Loucy (cell line): Measurements from ENCODE around the gene ABCB7.

Experiments
- H2AFZ ChIP-seq: fragments of 200-600 bp; sonication (generic); 2 replicates; pipeline ENCODE4 v1.6.0; 2016; ENCODE audit warnings: antibody characterized with exemption, mild to moderate bottlenecking, low read length, moderate library complexity
- H3F3A ChIP-seq: fragments of 200-600 bp; 2 replicates; pipeline ENCODE4 v1.6.0; 2016; ENCODE audit warnings: antibody characterized with exemption, low read depth, mild to moderate bottlenecking
- H3K27me3 ChIP-seq: fragments of 200-600 bp; sonication (generic); 2 replicates; pipeline ENCODE4 v1.6.1; 2014; ENCODE audit warnings: low read length, mild to moderate bottlenecking; ENCODE audit not compliant: insufficient read depth, poor library complexity, severe bottlenecking
- H3K36me3 ChIP-seq: fragments of 200-600 bp; sonication (generic); 2 replicates; pipeline ENCODE4 v1.6.1; 2016; ENCODE audit warnings: low read length; ENCODE audit not compliant: insufficient read depth
- H3K4me1 ChIP-seq: fragments of 200-600 bp; sonication (generic); 2 replicates; pipeline ENCODE4 v1.5.1; 2014; ENCODE audit warnings: low read length, mild to moderate bottlenecking; ENCODE audit not compliant: insufficient read depth, poor library complexity, severe bottlenecking
- H3K4me2 ChIP-seq: fragments of 200-600 bp; sonication (generic); 2 replicates; pipeline ENCODE4 v1.6.0; 2014; ENCODE audit warnings: antibody characterized with exemption, low read length, low read depth, mild to moderate bottlenecking; ENCODE audit not compliant: poor library complexity, severe bottlenecking
- H3K4me3 ChIP-seq: fragments of 200-600 bp; sonication (generic); 2 replicates; pipeline ENCODE4 v1.5.1; 2014; ENCODE audit warnings: low read length, mild to moderate bottlenecking, mixed read lengths; ENCODE audit not compliant: poor library complexity, severe bottlenecking
- H3K79me2 ChIP-seq: fragments of 200-600 bp; sonication (generic); 2 replicates; pipeline ENCODE4 v1.6.1; 2014; ENCODE audit warnings: low read length; ENCODE audit not compliant: insufficient read depth
- H3K9ac ChIP-seq: fragments of 200-600 bp; sonication (generic); 2 replicates; pipeline ENCODE4 v1.6.0; 2014; ENCODE audit warnings: mild to moderate bottlenecking, low read depth, low read length, moderate library complexity; ENCODE audit not compliant: poor library complexity, severe bottlenecking
- H3K9me2 ChIP-seq: fragments of 200-600 bp; sonication (generic); replicated peaks from 2 replicates; pipeline ENCODE4 v1.6.1; 2016; ENCODE audit warnings: low read depth, low read length, mixed read lengths
- H3K9me3 ChIP-seq: fragments of 200-600 bp; sonication (generic); 2 replicates; pipeline ENCODE4 v1.6.1; 2014; ENCODE audit warnings: mild to moderate bottlenecking, antibody characterized with exemption, low read length, low read depth; ENCODE audit not compliant: insufficient read depth
- H4K20me1 ChIP-seq: fragments of 200-600 bp; sonication (generic); 2 replicates; pipeline ENCODE4 v1.6.0; 2014; ENCODE audit warnings: antibody characterized with exemption, low read length, mild to moderate bottlenecking; ENCODE audit not compliant: insufficient read depth, poor library complexity, severe bottlenecking
- EZH2phosphoT487 ChIP-seq: fragments of 200-600 bp; IDR thresholded peaks from 2 replicates; pipeline ENCODE4 v1.6.1; 2018; ENCODE audit warnings: antibody characterized with exemption, mild to moderate bottlenecking, moderate library complexity, borderline replicate concordance
- TF ChIP-seq, protein P1 (sequence below): fragments of 200-600 bp; sonication (generic); conservative IDR thresholded peaks from 2 replicates; pipeline ENCODE4 v1.5.1; 2014; ENCODE audit warnings: mild to moderate bottlenecking, antibody characterized with exemption, low read length

Gene ABCB7

DNA sequence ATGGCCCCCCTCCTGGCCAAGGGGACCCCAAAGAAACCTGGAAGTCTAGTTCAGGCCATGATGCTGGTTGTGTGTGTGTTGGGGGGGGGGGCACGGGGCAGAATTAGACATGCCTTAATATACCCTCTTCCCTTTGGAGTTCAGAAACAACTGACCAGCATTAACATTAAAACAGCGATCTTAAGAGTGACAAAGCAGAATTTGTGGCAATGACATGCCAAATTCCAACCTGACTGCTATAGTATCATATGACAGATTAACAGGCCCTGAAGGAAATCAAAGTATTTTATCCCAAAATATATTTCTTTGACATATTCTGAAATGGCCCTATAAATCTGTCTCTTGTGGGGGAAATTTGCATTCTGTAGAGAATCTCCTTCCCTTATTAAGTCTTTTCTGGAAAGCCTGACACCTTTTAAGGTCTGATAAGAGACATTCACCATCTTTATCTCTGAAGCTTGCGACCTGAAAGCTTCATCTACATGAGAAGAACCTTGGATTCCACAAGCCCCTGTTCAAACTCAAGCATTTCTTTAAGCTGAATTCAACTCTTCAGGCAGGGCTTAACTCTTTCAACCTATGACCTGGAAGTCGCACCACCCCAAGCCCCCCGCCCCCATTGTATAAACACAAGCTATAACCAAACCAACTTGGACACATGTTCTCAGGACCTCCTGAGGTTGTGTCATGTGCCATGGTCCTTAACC is 40.2 kb downstream of the ABCB7 start:
- TF ChIP-seq, protein P1, sequence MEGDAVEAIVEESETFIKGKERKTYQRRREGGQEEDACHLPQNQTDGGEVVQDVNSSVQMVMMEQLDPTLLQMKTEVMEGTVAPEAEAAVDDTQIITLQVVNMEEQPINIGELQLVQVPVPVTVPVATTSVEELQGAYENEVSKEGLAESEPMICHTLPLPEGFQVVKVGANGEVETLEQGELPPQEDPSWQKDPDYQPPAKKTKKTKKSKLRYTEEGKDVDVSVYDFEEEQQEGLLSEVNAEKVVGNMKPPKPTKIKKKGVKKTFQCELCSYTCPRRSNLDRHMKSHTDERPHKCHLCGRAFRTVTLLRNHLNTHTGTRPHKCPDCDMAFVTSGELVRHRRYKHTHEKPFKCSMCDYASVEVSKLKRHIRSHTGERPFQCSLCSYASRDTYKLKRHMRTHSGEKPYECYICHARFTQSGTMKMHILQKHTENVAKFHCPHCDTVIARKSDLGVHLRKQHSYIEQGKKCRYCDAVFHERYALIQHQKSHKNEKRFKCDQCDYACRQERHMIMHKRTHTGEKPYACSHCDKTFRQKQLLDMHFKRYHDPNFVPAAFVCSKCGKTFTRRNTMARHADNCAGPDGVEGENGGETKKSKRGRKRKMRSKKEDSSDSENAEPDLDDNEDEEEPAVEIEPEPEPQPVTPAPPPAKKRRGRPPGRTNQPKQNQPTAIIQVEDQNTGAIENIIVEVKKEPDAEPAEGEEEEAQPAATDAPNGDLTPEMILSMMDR = no peak
- TF ChIP-seq EZH2phosphoT487 = no peak
- no peak overlapping the region for H2AFZ ChIP-seq
- H3K9me2 ChIP-seq = no peaks in the 10 kb centered on the region
- H3K4me3 ChIP-seq = no peak overlapping the region
- no peak overlapping the region for H3K4me2 ChIP-seq
- H3K9ac ChIP-seq = no peak overlapping the region
- no peaks in the 10 kb centered on the region for H3K79me2 ChIP-seq
- H3K27me3 ChIP-seq = no peaks in the 10 kb centered on the region
- H4K20me1 ChIP-seq = no peaks in the 10 kb centered on the region
- H3K9me3 ChIP-seq = no peaks in the 10 kb centered on the region
- H3K4me1 ChIP-seq = no peaks in the 10 kb centered on the region
- H3K36me3 ChIP-seq = peaks cover 6% of the 10 kb centered on the region; the same call in 1 of the 2 replicates
- no peaks in the 10 kb centered on the region for H3F3A ChIP-seq

DNA sequence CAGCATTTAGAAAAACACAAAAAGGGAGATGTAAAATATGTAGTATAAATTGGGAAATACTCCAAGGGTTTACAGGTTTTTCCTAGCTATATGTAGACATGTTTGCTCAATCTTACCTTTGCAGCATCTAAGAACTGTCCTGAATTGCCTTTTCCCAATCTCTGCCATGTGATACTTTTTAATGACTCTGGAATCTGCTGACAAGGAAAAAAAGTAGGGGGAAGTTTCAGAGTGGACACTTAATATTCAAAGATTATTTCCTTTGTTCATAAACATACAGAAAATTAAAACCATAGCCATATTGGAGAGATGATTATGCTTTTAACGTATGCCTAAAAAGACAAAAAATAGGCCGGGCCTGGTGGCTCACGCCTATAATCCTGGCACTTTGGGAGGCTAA is 41.4 kb downstream of the ABCB7 start:
- no peak overlapping the region for H3K9ac ChIP-seq
- no peak overlapping the region for H3K4me3 ChIP-seq
- no peak overlapping the region for H3K4me2 ChIP-seq
- no peaks in the 10 kb centered on the region for H3K9me3 ChIP-seq
- H3K9me2 ChIP-seq = no peaks in the 10 kb centered on the region
- H2AFZ ChIP-seq = no peak overlapping the region
- peaks cover 6% of the 10 kb centered on the region; the same call in 1 of the 2 replicates for H3K36me3 ChIP-seq
- H3K79me2 ChIP-seq = no peaks in the 10 kb centered on the region
- TF ChIP-seq EZH2phosphoT487 = no peak
- TF ChIP-seq, protein P1 = no peak
- H3F3A ChIP-seq = no peaks in the 10 kb centered on the region
- H4K20me1 ChIP-seq = no peaks in the 10 kb centered on the region
- H3K27me3 ChIP-seq = no peaks in the 10 kb centered on the region
- H3K4me1 ChIP-seq = no peaks in the 10 kb centered on the region

DNA sequence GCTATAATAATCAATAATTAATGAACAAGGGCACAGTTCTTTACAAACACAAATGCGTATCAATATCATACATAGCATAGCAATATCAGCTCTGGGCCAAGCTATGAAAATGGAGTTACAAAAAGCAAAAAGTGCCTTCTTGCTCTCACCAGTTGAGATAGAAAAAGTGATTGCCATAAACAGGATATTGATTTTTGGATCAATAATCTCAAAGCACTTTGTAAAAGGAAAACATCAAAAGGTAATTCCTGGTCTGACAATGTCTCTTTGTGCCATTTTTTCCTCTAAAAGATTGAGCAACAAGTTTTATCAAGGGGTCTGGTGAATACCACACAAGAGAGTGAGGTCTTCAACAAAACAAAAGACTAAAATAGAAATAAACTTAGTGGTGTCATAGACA is 42.4 kb downstream of the ABCB7 start:
- Histone ChIP-seq H3K36me3 (peaks cover 6% of the 10 kb centered on the region; the same call in 1 of the 2 replicates), H3F3A (no peaks in the 10 kb centered on the region), H3K9ac (no peak overlapping the region), H3K9me2 (no peaks in the 10 kb centered on the region), H3K4me1 (no peaks in the 10 kb centered on the region), H3K27me3 (no peaks in the 10 kb centered on the region), H3K4me2 (no peak overlapping the region), H3K9me3 (no peaks in the 10 kb centered on the region), H3K4me3 (no peak overlapping the region), H2AFZ (no peak overlapping the region), H3K79me2 (no peaks in the 10 kb centered on the region), H4K20me1 (no peaks in the 10 kb centered on the region)
- TF ChIP-seq, protein P1 = no peak
- no peak for TF ChIP-seq EZH2phosphoT487
